Stimulated activated memory B cell treated with anti-CD40 and anti-IgM and Interleukin-4, amounts not matched to agents 10 μg/mL and 1 μg/mL and 100 μg/mL, for 72 hours (primary cell): ENCODE results near the gene TJP3.

ENCODE experiments used
- ATAC-seq: fragments of 150-1000 bp; cut with Tn5 transposase; 2 replicates; pipeline ENCODE4 v1.10.0; 2021
- H3K27ac Mint-ChIP-seq: one replicate; pipeline ENCODE4 v1.8.0; 2022; ENCODE audit warnings: mild to moderate bottlenecking, mixed read lengths
- H3K27me3 Mint-ChIP-seq: one replicate; pipeline ENCODE4 v1.8.0; 2022; ENCODE audit warnings: mixed read lengths
- H3K36me3 Mint-ChIP-seq: one replicate; pipeline ENCODE4 v1.8.0; 2022; ENCODE audit warnings: mixed read lengths
- H3K4me1 Mint-ChIP-seq: one replicate; pipeline ENCODE4 v1.8.0; 2022; ENCODE audit warnings: mixed read lengths
- H3K4me3 Mint-ChIP-seq: one replicate; pipeline ENCODE4 v1.8.0; 2022; ENCODE audit warnings: mild to moderate bottlenecking, moderate library complexity, mixed read lengths
- H3K9me3 Mint-ChIP-seq: one replicate; pipeline ENCODE4 v1.8.0; 2022; ENCODE audit warnings: mixed read lengths

TJP3 gene

DNA sequence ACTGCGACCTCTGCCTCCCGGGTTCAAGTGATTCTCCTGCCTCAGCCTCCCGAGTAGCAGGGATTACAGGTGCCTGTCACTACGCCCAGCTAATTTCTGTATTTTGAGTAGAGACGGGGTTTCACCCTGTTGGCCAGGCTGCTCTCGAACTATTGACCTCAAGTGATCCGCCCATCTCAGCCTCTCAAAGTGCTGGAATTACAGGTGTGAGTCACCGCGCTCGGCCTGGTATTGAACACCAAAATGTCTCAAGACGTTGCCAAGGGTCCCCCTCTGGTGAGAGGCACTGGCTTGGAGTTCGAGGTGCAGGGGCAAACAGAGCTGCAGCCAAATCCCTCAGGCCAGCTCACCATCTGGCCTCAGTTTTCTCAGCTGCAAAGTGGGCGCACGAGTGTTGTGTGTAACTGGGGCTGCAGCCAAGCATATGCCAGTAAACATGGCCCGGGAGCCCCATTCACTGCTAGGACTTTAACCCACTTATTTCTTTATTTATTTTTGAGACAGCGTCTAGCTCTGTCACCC is 8.0 kb downstream of the TJP3 start:
- peaks cover 27% of the 10 kb centered on the region for H3K27me3 Mint-ChIP-seq
- no peaks in the 10 kb centered on the region for H3K9me3 Mint-ChIP-seq
- no peak overlapping the region for H3K4me3 Mint-ChIP-seq
- peaks cover 10% of the 10 kb centered on the region for H3K4me1 Mint-ChIP-seq
- ATAC-seq: no peak
- H3K36me3 Mint-ChIP-seq: no peaks in the 10 kb centered on the region
- H3K27ac Mint-ChIP-seq: no peak overlapping the region

DNA sequence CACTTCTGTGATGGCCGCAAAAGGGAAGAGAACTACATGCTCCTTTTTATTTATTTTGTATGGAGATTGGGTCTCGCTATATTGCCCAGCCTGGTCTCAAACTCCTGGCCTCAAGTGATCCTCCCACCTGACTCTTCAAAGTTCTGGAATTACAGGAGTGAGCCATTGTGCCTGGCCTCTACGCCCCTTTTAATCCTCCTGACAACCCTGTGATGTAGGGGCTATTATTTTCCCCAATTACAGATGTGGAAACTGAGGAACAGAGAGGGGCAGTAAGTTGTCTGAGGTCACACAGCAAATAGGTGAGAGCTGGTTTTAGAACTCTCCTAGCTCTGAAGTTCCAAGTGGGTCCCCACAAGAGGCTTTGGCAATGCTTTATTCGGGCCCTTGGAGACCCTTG is 11.7 kb downstream of the TJP3 start:
- no peak overlapping the region for H3K27ac Mint-ChIP-seq
- no peak overlapping the region for H3K4me3 Mint-ChIP-seq
- peaks cover 17% of the 10 kb centered on the region for H3K4me1 Mint-ChIP-seq
- H3K36me3 Mint-ChIP-seq: no peaks in the 10 kb centered on the region
- H3K9me3 Mint-ChIP-seq: no peaks in the 10 kb centered on the region
- H3K27me3 Mint-ChIP-seq: peaks cover 45% of the 10 kb centered on the region
- ATAC-seq: no peak

DNA sequence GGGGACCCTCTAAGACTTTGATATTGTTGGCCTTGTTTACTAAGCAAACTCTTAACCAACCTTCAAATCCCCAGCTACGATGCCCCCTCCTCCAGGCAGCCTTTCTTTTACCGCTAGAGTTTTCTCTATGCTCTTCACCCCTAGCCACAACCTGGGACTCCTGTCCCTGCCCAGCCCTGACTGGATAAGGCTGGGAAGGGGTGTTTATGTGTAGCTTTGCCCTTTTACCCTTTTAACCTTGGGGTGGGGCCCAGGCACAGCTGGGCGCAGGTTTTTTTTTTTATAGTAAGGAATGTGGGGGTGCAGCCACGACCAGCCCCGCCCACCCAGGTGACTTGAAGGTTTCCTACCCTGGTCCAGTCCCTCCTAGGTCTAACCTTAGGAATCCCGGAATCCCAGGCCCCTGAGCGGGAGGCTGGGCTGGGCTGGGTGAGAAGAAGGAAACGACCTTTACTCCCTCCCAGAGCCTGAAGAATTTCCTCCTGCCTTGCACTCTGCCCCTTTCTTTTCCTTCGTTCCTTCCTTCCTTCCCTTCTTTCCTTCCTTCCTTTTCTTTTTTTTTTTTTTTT is 12.2 kb downstream of the TJP3 start:
- Mint-ChIP-seq H3K27ac (no peak overlapping the region), H3K27me3 (peaks cover 45% of the 10 kb centered on the region), H3K4me3 (no peak overlapping the region), H3K36me3 (no peaks in the 10 kb centered on the region), H3K9me3 (no peaks in the 10 kb centered on the region), H3K4me1 (peaks cover 17% of the 10 kb centered on the region)
- no peak for ATAC-seq

DNA sequence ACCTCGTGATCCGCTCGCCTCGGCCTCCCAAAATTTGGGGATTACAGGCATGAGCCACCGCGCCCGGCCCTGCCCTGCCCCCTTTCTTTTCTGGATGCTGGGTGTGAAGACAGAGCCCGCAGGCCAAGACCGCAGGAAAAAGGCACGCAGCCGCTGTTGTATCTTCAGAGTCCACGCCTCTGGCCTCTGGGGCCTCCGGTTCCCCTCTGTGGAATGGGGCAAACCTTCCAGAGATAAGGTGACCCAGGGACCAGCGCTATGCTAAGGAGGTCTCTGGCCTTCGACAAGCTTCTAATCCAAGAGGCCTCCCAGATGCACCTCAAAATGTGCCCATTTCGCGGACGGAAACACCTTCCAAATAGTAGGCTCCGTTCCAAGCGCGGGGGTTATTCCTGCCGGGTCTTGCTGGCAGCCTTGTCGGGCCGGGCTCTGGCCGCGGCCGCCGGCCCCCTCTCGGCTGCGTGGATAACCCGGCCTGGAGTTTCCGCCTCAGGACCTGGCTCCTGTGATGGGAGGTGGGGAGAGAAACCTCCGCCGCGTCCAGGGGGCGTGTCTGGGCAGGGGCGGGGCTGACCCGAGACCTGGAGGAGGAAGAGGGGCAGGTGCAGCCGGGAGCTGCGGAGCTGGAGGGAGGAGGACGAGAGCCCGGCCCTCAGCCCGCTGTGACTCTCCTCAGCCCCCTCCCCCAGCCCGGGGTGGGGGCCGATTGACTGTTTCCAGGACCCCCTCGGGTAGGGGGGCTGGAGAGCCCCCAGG is 13.1 kb downstream of the TJP3 start:
- no peak overlapping the region for H3K27ac Mint-ChIP-seq

DNA sequence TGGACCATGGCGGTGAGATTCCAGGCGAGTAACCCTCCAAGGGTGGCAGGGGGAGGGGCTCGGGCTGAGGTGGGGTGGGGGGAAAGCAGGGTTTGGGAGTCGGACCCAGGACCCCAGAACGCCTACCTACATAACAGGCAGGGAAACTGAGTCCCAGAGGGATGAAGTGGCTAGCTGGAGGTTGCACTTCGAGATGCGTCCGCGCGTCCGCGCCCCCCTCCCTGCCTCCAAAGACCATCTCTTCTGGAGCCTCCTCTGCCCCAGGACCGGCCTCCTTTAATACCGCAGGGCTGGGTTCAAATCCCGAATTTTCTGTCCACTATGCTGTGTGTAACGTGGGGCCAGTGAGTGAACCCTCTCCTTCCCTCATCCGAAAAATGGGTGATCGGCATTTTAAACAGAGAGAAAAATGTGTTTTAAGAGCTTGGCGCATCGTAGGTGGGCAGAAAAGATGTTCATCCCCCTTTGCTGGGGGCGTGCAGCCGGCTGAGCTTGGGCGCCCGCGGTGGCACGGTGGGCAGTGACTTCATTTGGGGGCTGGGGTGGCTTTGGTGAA is 13.8 kb downstream of the TJP3 start:
- peaks cover 17% of the 10 kb centered on the region for H3K4me1 Mint-ChIP-seq
- H3K9me3 Mint-ChIP-seq: no peaks in the 10 kb centered on the region
- no peak for ATAC-seq
- peaks cover 45% of the 10 kb centered on the region for H3K27me3 Mint-ChIP-seq
- H3K27ac Mint-ChIP-seq: no peak overlapping the region
- peak overlapping the region; percentile 61 for H3K4me3 Mint-ChIP-seq
- H3K36me3 Mint-ChIP-seq: no peaks in the 10 kb centered on the region

More for the DNA sequence above, 13.1 kb downstream of the TJP3 start:
- H3K27me3 Mint-ChIP-seq: peaks cover 45% of the 10 kb centered on the region
- peaks cover 17% of the 10 kb centered on the region for H3K4me1 Mint-ChIP-seq
- no peaks in the 10 kb centered on the region for H3K36me3 Mint-ChIP-seq
- peak overlapping the region; percentile 61 for H3K4me3 Mint-ChIP-seq
- no peaks in the 10 kb centered on the region for H3K9me3 Mint-ChIP-seq
- peak; percentile 81 for ATAC-seq

DNA sequence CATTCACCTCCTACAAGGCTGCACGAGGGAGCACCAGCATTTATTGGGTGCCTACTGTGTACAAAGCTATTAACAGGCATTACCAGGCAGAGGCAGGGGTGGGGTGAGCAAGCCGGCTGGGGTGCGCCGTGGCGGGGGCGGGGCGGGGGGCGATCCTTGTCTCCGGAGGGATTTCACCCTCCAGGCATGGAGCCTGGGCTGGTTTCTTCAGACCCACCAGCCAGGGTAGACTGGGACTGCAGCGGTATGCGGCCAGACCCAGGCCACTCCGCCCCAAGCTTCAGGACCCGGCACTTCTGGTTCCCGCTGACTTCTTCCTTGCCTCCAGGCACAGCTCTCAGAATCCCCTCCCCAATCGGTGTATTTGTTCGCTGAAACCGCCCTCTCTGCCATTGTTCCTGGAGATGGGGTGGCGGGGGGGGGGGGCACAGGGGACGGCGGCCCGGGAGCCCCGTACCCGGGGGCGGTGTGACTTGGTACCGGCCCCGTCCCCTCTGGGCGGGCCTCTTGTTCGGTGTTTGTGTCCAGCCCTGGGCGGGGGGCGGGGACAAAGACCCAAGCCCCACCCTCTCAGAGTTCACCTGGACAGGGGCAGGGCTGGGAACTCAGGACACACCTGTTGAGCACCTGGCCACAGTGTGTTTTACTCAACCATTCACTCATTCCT is 14.4 kb downstream of the TJP3 start:
- H3K4me3 Mint-ChIP-seq: no peak overlapping the region
- no peaks in the 10 kb centered on the region for H3K9me3 Mint-ChIP-seq
- H3K36me3 Mint-ChIP-seq: no peaks in the 10 kb centered on the region
- ATAC-seq: peak; percentile 35
- peaks cover 17% of the 10 kb centered on the region for H3K4me1 Mint-ChIP-seq
- no peak overlapping the region for H3K27ac Mint-ChIP-seq
- H3K27me3 Mint-ChIP-seq: peaks cover 43% of the 10 kb centered on the region

DNA sequence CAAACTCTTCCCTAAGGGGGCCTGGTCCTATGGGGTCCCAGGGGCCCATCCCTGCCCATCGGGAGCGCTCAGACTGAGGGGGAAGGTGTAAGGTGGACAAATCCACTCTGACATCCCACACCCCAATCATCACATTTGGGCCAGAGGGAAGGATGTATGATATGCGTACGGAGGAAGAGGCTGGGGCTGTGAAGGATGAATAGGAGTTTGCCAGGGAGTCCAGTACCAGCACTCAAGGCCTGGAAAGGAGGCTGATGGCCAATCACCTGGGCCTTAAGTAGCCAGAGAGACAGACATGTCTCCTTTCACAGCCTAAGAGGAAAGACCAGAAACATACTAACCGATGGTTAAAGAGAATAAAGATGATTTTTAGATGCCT is 14.9 kb downstream of the TJP3 start:
- Mint-ChIP-seq H3K27me3 (peaks cover 38% of the 10 kb centered on the region), H3K27ac (no peak overlapping the region), H3K36me3 (no peaks in the 10 kb centered on the region), H3K4me3 (no peak overlapping the region), H3K4me1 (peaks cover 17% of the 10 kb centered on the region), H3K9me3 (no peaks in the 10 kb centered on the region)
- ATAC-seq: no peak

DNA sequence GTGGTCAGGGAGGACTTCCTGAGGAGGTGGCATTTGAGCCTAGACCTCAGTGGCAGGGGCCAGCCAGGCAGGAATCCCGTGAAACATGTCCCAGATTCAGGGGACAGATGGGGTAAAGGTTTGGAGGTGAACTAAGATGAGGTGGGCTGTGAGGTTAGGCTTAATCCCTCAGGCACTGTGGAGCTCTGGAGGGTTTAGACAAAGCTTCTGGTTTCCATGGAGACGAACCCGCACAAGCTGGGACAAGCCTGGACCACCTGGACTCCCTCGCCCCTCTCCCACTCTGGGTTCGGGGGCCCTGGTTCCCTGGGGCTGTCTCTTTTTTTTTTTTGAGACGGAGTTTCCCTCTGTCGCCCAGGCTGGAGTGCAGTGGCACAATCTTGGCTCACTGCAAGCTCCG is 15.7 kb downstream of the TJP3 start:
- Mint-ChIP-seq H3K36me3 (no peaks in the 10 kb centered on the region), H3K27ac (no peak overlapping the region), H3K9me3 (no peaks in the 10 kb centered on the region), H3K27me3 (peaks cover 37% of the 10 kb centered on the region), H3K4me3 (no peak overlapping the region), H3K4me1 (peaks cover 17% of the 10 kb centered on the region)
- no peak for ATAC-seq

DNA sequence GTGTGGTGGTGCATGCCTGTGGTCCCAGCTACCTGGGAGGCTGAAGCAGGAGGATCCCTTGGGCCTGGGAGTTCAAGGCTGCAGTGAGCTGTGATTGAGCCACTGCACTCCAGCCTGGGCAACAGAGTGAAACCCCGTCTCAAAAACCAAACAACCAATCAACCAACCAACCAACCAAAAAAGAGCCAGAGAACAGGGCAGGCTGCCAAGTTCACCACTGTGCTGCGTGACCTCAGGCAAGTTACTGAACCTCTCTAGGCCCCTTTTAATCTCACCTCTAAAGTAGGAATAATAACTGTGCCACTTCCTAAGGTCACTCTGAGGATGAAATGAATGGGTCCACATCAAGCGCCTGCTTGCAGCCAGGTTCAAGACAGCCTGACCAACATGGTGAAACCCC is 16.9 kb downstream of the TJP3 start:
- Mint-ChIP-seq H3K4me3 (no peak overlapping the region), H3K36me3 (no peaks in the 10 kb centered on the region), H3K4me1 (peaks cover 17% of the 10 kb centered on the region), H3K27ac (no peak overlapping the region), H3K9me3 (no peaks in the 10 kb centered on the region), H3K27me3 (peaks cover 28% of the 10 kb centered on the region)
- no peak for ATAC-seq

DNA sequence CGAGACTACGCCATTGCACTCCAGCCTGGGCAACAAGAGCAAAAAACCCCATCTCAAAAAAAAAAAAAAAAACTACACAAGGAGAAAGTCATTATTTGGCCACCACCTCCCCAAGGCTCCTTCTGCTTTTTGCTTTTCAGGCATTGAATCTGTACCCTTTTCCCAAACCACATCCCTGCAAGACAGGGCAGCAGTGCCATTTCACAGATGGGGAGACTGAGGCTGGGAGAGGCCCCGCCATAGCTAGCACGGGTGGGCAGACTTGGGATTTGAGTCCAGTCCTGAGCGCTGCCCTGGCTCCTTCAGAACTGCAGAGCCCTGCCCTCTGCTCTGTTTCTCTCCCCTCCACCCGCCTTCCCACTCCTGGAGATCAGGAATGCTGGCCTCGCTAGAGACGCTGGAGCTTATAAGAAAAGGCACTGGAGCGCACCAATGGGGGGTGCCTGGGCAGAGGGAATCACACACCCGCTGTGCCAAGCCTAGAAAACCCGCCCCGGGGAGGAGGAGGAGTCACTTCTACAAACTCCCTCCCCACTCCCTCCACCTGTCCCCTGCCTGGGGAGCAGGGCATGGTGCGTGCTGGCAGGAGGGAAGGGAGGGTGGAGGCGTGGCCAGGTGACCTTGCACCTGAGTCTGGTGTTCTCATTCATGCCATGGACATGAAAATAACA is 17.6 kb downstream of the TJP3 start:
- H3K4me3 Mint-ChIP-seq: no peak overlapping the region
- no peaks in the 10 kb centered on the region for H3K9me3 Mint-ChIP-seq
- H3K27me3 Mint-ChIP-seq: peaks cover 22% of the 10 kb centered on the region
- H3K36me3 Mint-ChIP-seq: no peaks in the 10 kb centered on the region
- no peak for ATAC-seq
- H3K27ac Mint-ChIP-seq: no peak overlapping the region
- H3K4me1 Mint-ChIP-seq: peaks cover 12% of the 10 kb centered on the region

DNA sequence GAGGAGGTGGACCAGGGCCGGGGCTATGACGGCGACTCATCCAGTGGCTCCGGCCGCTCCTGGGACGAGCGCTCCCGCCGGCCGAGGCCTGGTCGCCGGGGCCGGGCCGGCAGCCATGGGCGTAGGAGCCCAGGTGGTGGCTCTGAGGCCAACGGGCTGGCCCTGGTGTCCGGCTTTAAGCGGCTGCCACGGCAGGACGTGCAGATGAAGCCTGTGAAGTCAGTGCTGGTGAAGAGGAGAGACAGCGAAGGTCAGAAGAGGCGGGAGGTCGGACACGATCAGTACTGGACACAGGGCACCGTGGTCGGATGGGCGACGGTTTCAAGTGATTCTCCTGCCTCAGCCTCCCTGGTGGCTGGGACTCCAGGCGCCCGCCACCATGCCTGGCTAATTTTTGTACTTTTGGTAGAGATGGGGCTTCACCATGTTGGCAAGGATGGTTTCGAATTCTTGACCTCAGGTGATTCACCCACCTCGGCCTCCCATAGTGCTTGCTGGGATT is 22.3 kb downstream of the TJP3 start:
- Mint-ChIP-seq H3K36me3 (no peaks in the 10 kb centered on the region), H3K4me1 (no peaks in the 10 kb centered on the region), H3K27me3 (peaks cover 3% of the 10 kb centered on the region), H3K27ac (no peak overlapping the region), H3K9me3 (no peaks in the 10 kb centered on the region), H3K4me3 (no peak overlapping the region)
- no peak for ATAC-seq

DNA sequence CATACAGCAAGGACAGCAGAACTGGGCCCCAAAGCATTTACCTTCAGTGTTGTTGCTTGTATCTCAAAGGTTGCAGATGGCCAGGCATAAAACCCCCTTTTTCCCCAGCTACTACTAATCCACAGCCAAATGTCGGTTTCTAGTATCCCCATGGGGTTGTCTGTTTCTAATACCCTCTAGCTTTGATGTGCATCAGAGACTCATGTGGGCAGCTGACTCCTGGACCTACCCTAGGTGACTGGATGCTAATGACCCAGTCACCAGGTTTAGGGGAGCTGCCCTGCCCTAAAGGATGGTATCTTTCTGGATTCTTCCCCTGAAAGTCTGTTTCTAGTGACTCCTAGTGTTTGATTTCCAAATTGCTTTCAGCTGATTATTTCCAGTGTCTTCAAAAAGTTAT is 23.9 kb downstream of the TJP3 start:
- H3K9me3 Mint-ChIP-seq: no peaks in the 10 kb centered on the region
- no peaks in the 10 kb centered on the region for H3K4me1 Mint-ChIP-seq
- H3K27ac Mint-ChIP-seq: no peak overlapping the region

DNA sequence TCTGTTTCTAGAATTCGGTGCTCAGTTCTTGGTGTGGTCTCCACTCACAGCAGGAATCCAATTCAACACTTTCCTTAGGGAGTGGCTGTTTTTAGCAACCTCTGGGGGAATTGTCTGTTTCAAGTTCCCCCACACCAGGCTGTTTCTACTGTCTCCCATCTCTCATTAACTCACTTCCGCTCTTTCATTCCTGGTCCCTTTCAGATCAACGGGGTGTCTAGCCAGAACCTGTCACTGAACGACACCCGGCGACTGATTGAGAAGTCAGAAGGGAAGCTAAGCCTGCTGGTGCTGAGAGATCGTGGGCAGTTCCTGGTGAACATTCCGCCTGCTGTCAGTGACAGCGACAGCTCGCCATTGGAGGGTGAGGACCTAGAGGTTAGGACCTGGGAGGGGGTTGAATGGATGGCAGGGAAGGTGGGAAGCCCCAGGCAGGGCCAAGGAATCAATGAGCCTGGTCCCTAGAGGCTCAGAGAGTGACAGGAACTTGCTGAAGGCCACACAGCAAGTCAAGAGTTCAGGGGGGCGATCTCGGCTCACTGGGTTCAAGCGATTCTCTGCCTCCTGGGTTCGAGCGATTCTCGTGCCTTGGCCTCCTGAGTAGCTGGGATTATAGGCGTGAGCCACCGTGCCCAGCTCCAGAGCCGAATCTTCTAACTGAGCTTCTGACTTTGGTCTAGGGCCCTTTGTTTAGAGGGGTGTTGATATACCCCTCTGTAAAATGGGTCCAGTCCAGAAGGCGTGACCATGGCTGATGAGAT is 25.5 kb downstream of the TJP3 start:
- H3K36me3 Mint-ChIP-seq: no peaks in the 10 kb centered on the region
- H3K27me3 Mint-ChIP-seq: peaks cover 29% of the 10 kb centered on the region
- no peak for ATAC-seq
- no peaks in the 10 kb centered on the region for H3K4me1 Mint-ChIP-seq
- H3K9me3 Mint-ChIP-seq: no peaks in the 10 kb centered on the region
- H3K27ac Mint-ChIP-seq: no peak overlapping the region
- H3K4me3 Mint-ChIP-seq: no peak overlapping the region

More for the DNA sequence above, 23.9 kb downstream of the TJP3 start:
- ATAC-seq: no peak
- no peak overlapping the region for H3K4me3 Mint-ChIP-seq
- peaks cover 14% of the 10 kb centered on the region for H3K27me3 Mint-ChIP-seq
- H3K36me3 Mint-ChIP-seq: no peaks in the 10 kb centered on the region

DNA sequence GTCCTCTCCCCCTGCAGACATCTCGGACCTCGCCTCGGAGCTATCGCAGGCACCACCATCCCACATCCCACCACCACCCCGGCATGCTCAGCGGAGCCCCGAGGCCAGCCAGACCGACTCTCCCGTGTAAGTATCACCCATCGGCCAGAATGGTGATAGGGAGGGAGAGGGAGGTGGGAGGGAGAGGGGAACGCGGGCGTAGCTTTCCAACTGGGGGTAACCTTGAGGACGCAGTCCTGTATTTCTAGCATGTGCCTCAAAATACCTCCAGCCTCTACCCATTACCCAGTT is 26.1 kb downstream of the TJP3 start:
- no peak for ATAC-seq
- Mint-ChIP-seq H3K36me3 (no peaks in the 10 kb centered on the region), H3K27ac (no peak overlapping the region)

More for the DNA sequence above, 26.1 kb downstream of the TJP3 start:
- peaks cover 34% of the 10 kb centered on the region for H3K27me3 Mint-ChIP-seq
- H3K4me3 Mint-ChIP-seq: no peak overlapping the region
- no peaks in the 10 kb centered on the region for H3K9me3 Mint-ChIP-seq
- no peaks in the 10 kb centered on the region for H3K4me1 Mint-ChIP-seq
